H1 (cell line): ENCODE data around the gene HSD11B1L. TPM values are rescaled to one million over a fixed set of nuclear protein-coding genes. Genes with fewer than 3 reads are reported as not detected.

Experiments
- CTCF ChIA-PET: fragments of 300-600 bp; sonication (Branson Sonifier 250); formaldehyde crosslinking; loops from one replicate; lab custom pipeline; 2021; ENCODE audit not compliant: partially characterized antibody; lab: Charles Lee
- POLR2A ChIA-PET: fragments of 300-600 bp; sonication (Branson Sonifier 250); formaldehyde crosslinking; loops from one replicate; lab custom pipeline; 2021; ENCODE audit warnings: inconsistent platforms; ENCODE audit not compliant: partially characterized antibody; lab: Charles Lee
- DNase-seq, 2 experiments: peaks; one replicate each; pipeline versions ENCODE4 v3.0.0 to v3.0.0-alpha.2; 2010 to 2022; ENCODE audit warnings: low spot score in 2 of 2, low read depth in 1 of 2, mixed read lengths in 1 of 2
- FAIRE-seq: peaks from 2 replicates; lab custom pipeline; 2011; peaks lifted over from hg19 to GRCh38; lab: Jason Lieb, UNC
- H2AFZ ChIP-seq: 2 replicates; pipeline ENCODE4 v1.8.1; 2012; ENCODE audit warnings: low read length, inconsistent platforms
- H2AK5ac ChIP-seq: 2 replicates; pipeline ENCODE4 v1.6.1; 2013; ENCODE audit warnings: low read depth, low read length
- H2BK120ac ChIP-seq: replicated peaks from 2 replicates; pipeline ENCODE3; 2013; ENCODE audit warnings: low read depth, low read length, inconsistent platforms
- H2BK12ac ChIP-seq: 2 replicates; pipeline ENCODE4 v1.6.1; 2013; ENCODE audit warnings: low read depth, low read length
- H2BK15ac ChIP-seq: 2 replicates; pipeline ENCODE4 v1.6.1; 2013; ENCODE audit warnings: low read length
- H2BK20ac ChIP-seq: 2 replicates; pipeline ENCODE4 v1.6.1; 2013; ENCODE audit warnings: low read length
- H2BK5ac ChIP-seq: 2 replicates; pipeline ENCODE4 v1.6.1; 2013; ENCODE audit warnings: low read depth, low read length
- H3K14ac ChIP-seq: 2 replicates; pipeline ENCODE4 v1.6.1; 2013; ENCODE audit warnings: inconsistent platforms; ENCODE audit not compliant: insufficient read length
- H3K18ac ChIP-seq: 2 replicates; pipeline ENCODE4 v1.6.1; 2013; ENCODE audit warnings: low read length; ENCODE audit errors: extremely low read depth
- H3K23ac ChIP-seq: 2 replicates; pipeline ENCODE4 v1.6.1; 2013; ENCODE audit warnings: inconsistent platforms; ENCODE audit not compliant: insufficient read length
- H3K23me2 ChIP-seq: 2 replicates; pipeline ENCODE4 v1.6.1; 2013; ENCODE audit warnings: low read depth, low read length
- H3K27ac ChIP-seq: 2 replicates; pipeline ENCODE4 v1.6.1; 2011; ENCODE audit warnings: low read depth, low read length, inconsistent platforms
- H3K27me3 ChIP-seq, 4 experiments: replicated peaks in 1 of 4; 1 replicate in 1 of 4; 2 replicates in 3 of 4; pipeline versions ENCODE4 v1.6.1 to v1.8.1; 2011 to 2013; ENCODE audit warnings: low read length in 3 of 4, mild to moderate bottlenecking in 3 of 4, inconsistent platforms in 2 of 4, mixed read lengths in 2 of 4, moderate library complexity in 1 of 4; ENCODE audit not compliant: control insufficient read depth in 3 of 4, insufficient read depth in 3 of 4; ENCODE audit errors: extremely low read depth in 1 of 4
- H3K36me3 ChIP-seq, 4 experiments: 2 replicates each; pipeline versions ENCODE4 v1.6.1 to v1.8.1; 2011 to 2013; ENCODE audit warnings: mild to moderate bottlenecking in 4 of 4, low read length in 3 of 4, moderate library complexity in 2 of 4, control low read depth in 1 of 4, inconsistent platforms in 1 of 4; ENCODE audit not compliant: insufficient read depth in 4 of 4, control insufficient read depth in 2 of 4
- H3K4ac ChIP-seq: replicated peaks from 2 replicates; pipeline ENCODE3; 2013; ENCODE audit warnings: low read length, low read depth, mixed read lengths, inconsistent platforms; ENCODE audit not compliant: insufficient read length
- H3K4me1 ChIP-seq, 4 experiments: replicated peaks in 1 of 4; 1 replicate in 1 of 4; 2 replicates in 3 of 4; pipeline versions ENCODE4 v1.6.1 to v1.8.1; 2011 to 2013; ENCODE audit warnings: low read length in 3 of 4, inconsistent platforms in 2 of 4, mixed read lengths in 1 of 4; ENCODE audit not compliant: insufficient read depth in 4 of 4, control insufficient read depth in 3 of 4
- H3K4me2 ChIP-seq, 2 experiments: 2 replicates each; pipeline versions ENCODE4 v1.6.1 to v1.8.1; 2011 to 2013; ENCODE audit warnings: low read depth in 2 of 2, low read length in 2 of 2, control low read depth in 1 of 2, inconsistent platforms in 1 of 2, mild to moderate bottlenecking in 1 of 2; ENCODE audit not compliant: insufficient read depth in 1 of 2
- H3K4me3 ChIP-seq, 4 experiments: fragments of 200-600, 300-600 bp in 1 of 4; sonication (generic), shearing (Covaris generic), sonication (Bioruptor Twin) in 1 of 4; 2 replicates each; pipeline versions ENCODE4 v1.5.1 to v1.8.1; 2011 to 2016; ENCODE audit warnings: low read length in 4 of 4, low read depth in 3 of 4, control low read depth in 2 of 4, inconsistent platforms in 2 of 4, mild to moderate bottlenecking in 2 of 4, mixed read lengths in 1 of 4, moderate library complexity in 1 of 4; ENCODE audit not compliant: insufficient read depth in 2 of 4; ENCODE audit errors: extremely low read depth in 1 of 4
- H3K56ac ChIP-seq: replicated peaks from 2 replicates; pipeline ENCODE3; 2013; ENCODE audit warnings: low read depth, mild to moderate bottlenecking, mixed read lengths, low read length, inconsistent platforms; ENCODE audit not compliant: insufficient read length
- H3K79me1 ChIP-seq: 2 replicates; pipeline ENCODE4 v1.6.1; 2013; ENCODE audit warnings: low read depth, low read length, control low read depth
- H3K79me2 ChIP-seq, 2 experiments: 2 replicates each; pipeline versions ENCODE4 v1.6.1 to v1.8.1; 2012 to 2013; ENCODE audit warnings: low read length in 2 of 2, mild to moderate bottlenecking in 2 of 2, inconsistent platforms in 1 of 2; ENCODE audit not compliant: insufficient read depth in 2 of 2, control insufficient read depth in 1 of 2
- H3K9ac ChIP-seq, 4 experiments: replicated peaks in 1 of 4; 1 replicate in 1 of 4; 2 replicates in 3 of 4; pipeline versions ENCODE4 v1.6.1 to v1.8.1; 2011 to 2013; ENCODE audit warnings: low read depth in 3 of 4, low read length in 3 of 4, control low read depth in 2 of 4, mild to moderate bottlenecking in 2 of 4, moderate library complexity in 2 of 4, inconsistent platforms in 1 of 4; ENCODE audit errors: extremely low read depth in 1 of 4
- H3K9me3 ChIP-seq, 2 experiments: 2 replicates each; pipeline versions ENCODE4 v1.6.1 to v1.8.1; 2012 to 2013; ENCODE audit warnings: mild to moderate bottlenecking in 2 of 2, moderate library complexity in 2 of 2, control low read depth in 1 of 2, inconsistent platforms in 1 of 2, low read depth in 1 of 2, low read length in 1 of 2, mixed read lengths in 1 of 2; ENCODE audit not compliant: insufficient read depth in 2 of 2
- H4K20me1 ChIP-seq, 2 experiments: replicated peaks in 1 of 2; 2 replicates each; pipeline versions ENCODE3 to v1.8.1; 2011 to 2013; ENCODE audit warnings: inconsistent platforms in 2 of 2, low read length in 2 of 2, mild to moderate bottlenecking in 1 of 2; ENCODE audit not compliant: insufficient read depth in 2 of 2, control insufficient read depth in 1 of 2
- H4K5ac ChIP-seq: 2 replicates; pipeline ENCODE4 v1.6.1; 2013; ENCODE audit warnings: low read length, low read depth, mixed read lengths, inconsistent platforms; ENCODE audit not compliant: insufficient read length
- H4K8ac ChIP-seq: 2 replicates; pipeline ENCODE4 v1.8.0; 2013; ENCODE audit warnings: mild to moderate bottlenecking, moderate library complexity, low read length, inconsistent platforms; ENCODE audit not compliant: insufficient read depth; ENCODE audit errors: extremely low read depth
- H4K91ac ChIP-seq: replicated peaks from 2 replicates; pipeline ENCODE3; 2013; ENCODE audit warnings: low read length, mixed read lengths, inconsistent platforms; ENCODE audit not compliant: insufficient read length
- ZNF274 ChIP-seq: IDR thresholded peaks from 2 replicates; pipeline ENCODE4 v1.7.0; 2012; ENCODE audit warnings: low read length, borderline replicate concordance; ENCODE audit errors: extremely low read depth
- WGBS, 2 experiments: shearing (Covaris generic) in 1 of 2; methylation state at CpG; one replicate each; pipeline versions ENCODE4 v1.1.6 to v1.1.7; 2013 to 2015; ENCODE audit warnings: low lambda C conversion rate in 2 of 2, mixed read lengths in 2 of 2, inconsistent platforms in 1 of 2, low coverage in 1 of 2, missing lambda C conversion rate in 1 of 2; ENCODE audit not compliant: insufficient replicate concordance in 2 of 2, insufficient coverage in 1 of 2, insufficient read length in 1 of 2; ENCODE audit errors: extremely low coverage in 1 of 2, missing lambda C conversion rate in 1 of 2; 5-methylcytosine and 5-hydroxymethylcytosine counted together
- polyA plus RNA-seq, 7 experiments: library from polyadenylated mRNA; depleted of rRNA in 3 of 7; stranded (reverse) in 5 of 7; unstranded in 2 of 7; fragments of >200 nt in 5 of 7; fragments of 200-250 nt in 2 of 7; gene quantifications; 1 replicate in 5 of 7; 2 replicates in 1 of 7; 4 replicates in 1 of 7; pipeline versions ENCODE4 v1.2.1 to v1.2.3, GENCODE V29; 2011 to 2013; ENCODE audit warnings: missing spikeins in 2 of 7, mixed read lengths in 2 of 7
- total RNA-seq: library from RNA; stranded (reverse); fragmentation: NEBNext Ultra II Directional; extraction: Animal tissue kit (Norgen Biotek cat#: 25700); gene quantifications from 2 replicates; pipeline ENCODE4 v1.2.1, GENCODE V29; 2021

HSD11B1L gene
- total and polyA plus RNA-seq, 2 of the 8 experiments (the other 6 are each of a cell fraction or from before 2014, with no cell fraction given), result 8.2 to 20.6 TPM

DNA sequence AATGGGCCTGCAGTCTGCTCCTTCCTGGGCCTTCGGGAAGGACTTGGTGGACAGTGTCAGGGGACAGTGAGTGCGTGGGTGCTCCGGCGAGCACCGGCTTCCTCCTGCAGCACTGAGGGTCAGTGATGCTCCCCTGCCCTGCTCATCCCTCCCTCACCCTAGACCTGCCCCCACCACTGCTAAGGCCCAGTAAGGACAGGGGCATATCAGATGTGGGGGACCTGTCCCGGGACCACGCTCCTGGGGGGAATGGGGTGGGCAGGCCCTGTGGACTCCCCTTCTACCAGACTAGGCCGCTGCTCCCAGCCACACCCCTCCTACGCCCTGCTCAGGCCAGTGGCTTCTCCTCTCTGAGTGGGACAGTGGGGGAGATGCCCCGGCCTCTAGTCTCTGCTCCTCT lies 3.7 kb upstream of the HSD11B1L start:
- no peak for TF ChIP-seq ZNF274
- H2BK5ac ChIP-seq, result no peak overlapping the region
- no peak overlapping the region for H3K27ac ChIP-seq
- H4K91ac ChIP-seq, result no peak overlapping the region
- H3K79me2 ChIP-seq, result no peaks in the 10 kb centered on the region
- no peak overlapping the region for H2BK20ac ChIP-seq
- peaks cover 0 to 14% (median 2%) of the 10 kb centered on the region in 4 experiments; a peak in 5 of 7 replicates for H3K4me1 ChIP-seq
- CTCF ChIA-PET, result interaction anchor here (3.0 kb wide), 1 partner anchor 12 kb away, joined by 26 read pairs; the partner anchor contains the start of gene RPL36
- DNase-seq (no peak), FAIRE-seq (no peak)
- 0 out of 2 replicates have a peak overlapping the region, but pooled peaks have one; percentile 20 for H4K8ac ChIP-seq
- H3K18ac ChIP-seq, result no peak overlapping the region
- H4K20me1 ChIP-seq, result peaks cover 0 to 8% of the 10 kb centered on the region in 2 experiments
- H3K27me3 ChIP-seq, result no peaks in the 10 kb centered on the region
- H3K4ac ChIP-seq, result no peak overlapping the region
- H2AFZ ChIP-seq, result no peak overlapping the region
- H3K23me2 ChIP-seq, result peaks cover 22% of the 10 kb centered on the region; the same call in 1 of the 2 replicates
- H3K4me2 ChIP-seq, result no peak overlapping the region
- H2BK12ac ChIP-seq, result no peak overlapping the region
- no peak overlapping the region for H3K23ac ChIP-seq
- no peak overlapping the region for H3K4me3 ChIP-seq
- H3K36me3 ChIP-seq, result peaks cover 0 to 2% (median 0%) of the 10 kb centered on the region in 4 experiments; a peak in 1 of 8 replicates
- no peak overlapping the region for H2AK5ac ChIP-seq
- H3K9me3 ChIP-seq, result no peaks in the 10 kb centered on the region
- no peak overlapping the region for H3K14ac ChIP-seq
- POLR2A ChIA-PET, result interaction anchor here (1.3 to 4.1 kb wide), 6 partner anchors 9 to 54 kb away, joined by 3 to 51 read pairs (median 10); partner anchors contain the start of genes RPL36, SAFB and SAFB2
- no peak overlapping the region for H2BK15ac ChIP-seq
- peaks cover 3% of the 10 kb centered on the region; the same call in 1 of the 2 replicates for H3K79me1 ChIP-seq
- no peak overlapping the region for H4K5ac ChIP-seq
- H2BK120ac ChIP-seq, result no peak overlapping the region
- H3K9ac ChIP-seq, result no peak overlapping the region
- no peak overlapping the region for H3K56ac ChIP-seq
- 88% methylated on average over 9 of the region's 10 CpGs; no CpG with 5 or more reads in 1 of the 2 experiments for WGBS, 2 experiments
